H1 (cell line): ENCODE results near the gene SPG11. TPM values are rescaled to one million over a fixed set of nuclear protein-coding genes. Genes with fewer than 3 reads are reported as not detected.

Experiments
- ASH2L ChIP-seq: fragments of 200-600, 300-600 bp; sonication (generic); IDR thresholded peaks from one replicate; pipeline ENCODE4 v1.7.1; 2017; ENCODE audit warnings: low read length
- BCL11A ChIP-seq, 2 experiments: IDR thresholded peaks; one replicate each; pipeline ENCODE4 v1.6.1; 2011; ENCODE audit warnings: low read depth in 2 of 2, low read length in 2 of 2, mild to moderate bottlenecking in 2 of 2
- JUN ChIP-seq: IDR thresholded peaks from 2 replicates; pipeline ENCODE4 v1.6.1; 2011; ENCODE audit warnings: low read depth, mild to moderate bottlenecking, improper control_type of control experiment, low read length
- TCF12 ChIP-seq: IDR thresholded peaks from 2 replicates; pipeline ENCODE4 v1.6.1; 2011; ENCODE audit warnings: low read depth, mild to moderate bottlenecking, low read length
- polyA plus RNA-seq, 7 experiments: library from polyadenylated mRNA; depleted of rRNA in 3 of 7; stranded (reverse) in 5 of 7; unstranded in 2 of 7; fragments of >200 nt in 5 of 7; fragments of 200-250 nt in 2 of 7; gene quantifications; 1 replicate in 5 of 7; 2 replicates in 1 of 7; 4 replicates in 1 of 7; pipeline versions ENCODE4 v1.2.1 to v1.2.3, GENCODE V29; 2011 to 2013; ENCODE audit warnings: missing spikeins in 2 of 7, mixed read lengths in 2 of 7
- total RNA-seq: library from RNA; stranded (reverse); fragmentation: NEBNext Ultra II Directional; extraction: Animal tissue kit (Norgen Biotek cat#: 25700); gene quantifications from 2 replicates; pipeline ENCODE4 v1.2.1, GENCODE V29; 2021

The SPG11 gene
- total and polyA plus RNA-seq, 2 of the 8 experiments (the other 6 are each of a cell fraction or from before 2014, with no cell fraction given), result 37.1 to 38.6 TPM

DNA sequence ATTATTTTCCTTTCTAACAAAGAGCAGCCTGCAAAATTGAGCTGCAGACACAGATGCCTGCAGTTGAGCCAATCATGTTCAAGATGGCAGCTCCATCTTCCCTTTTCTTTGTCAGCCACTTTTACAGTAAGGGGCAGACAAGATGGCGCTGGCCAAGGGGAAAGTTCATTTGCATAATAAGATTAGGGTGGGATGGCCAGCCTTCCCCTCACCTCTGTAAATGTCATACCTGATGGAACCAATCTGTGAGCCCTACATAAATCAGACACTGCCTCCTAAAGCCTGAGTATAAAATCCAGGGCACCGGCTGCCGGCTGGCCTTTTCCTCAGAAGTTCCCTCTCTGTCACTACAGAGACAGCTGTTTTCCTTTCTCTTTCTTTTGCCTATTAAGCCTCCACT lies 31.8 kb upstream of the SPG11 start (continued):
- TF ChIP-seq TCF12 (no peak), ASH2L (no peak), JUN (no peak), BCL11A (IDR thresholded peaks at IDR 0.05; ENCODE audit: low read depth in 2 of 2, low read length in 2 of 2) (no peak)
